ENCODE measurements around the gene PLD3. TPM values are rescaled to one million over a fixed set of nuclear protein-coding genes. Genes with fewer than 3 reads are reported as not detected.

The PLD3 gene
- polyA plus RNA-seq (2011; rRNA removed) = 395 and 559 TPM in 2 replicates
- 161 and 225 TPM in 2 replicates for polyA minus RNA-seq (2011; rRNA and poly(A)+ RNA removed)

- H3K27me3 ChIP-seq (ENCODE audit: control insufficient read depth, insufficient read depth, low read length) = no peaks in the 10 kb centered on the region
- no peak for TF ChIP-seq CTCF (IDR thresholded peaks at IDR 0.05; ENCODE audit: low read depth, low read length)
- H3K27ac ChIP-seq (ENCODE audit: low read depth, low read length) = peak within 1 kb of the TSS; percentile 3
- ChIA-PET POLR2A (interaction anchor here (0.8 to 1.1 kb wide), 8 partner anchors 9 to 117 kb away, joined by 3 to 9 read pairs (median 3); partner anchors contain the start of gene BLVRB), CTCF (interaction anchor here (0.7 to 1.5 kb wide), 3 partner anchors 43 to 208 kb away, joined by 3 to 9 read pairs (median 3); no protein-coding TSS in a partner anchor)
- H3K4me3 ChIP-seq (ENCODE audit: low read depth, low read length) = peak within 1 kb of the TSS; percentile 96
- H3K9me3 ChIP-seq (ENCODE audit: control insufficient read depth, insufficient read depth, low read length) = no peaks in the 10 kb centered on the region
- DNase-seq (ENCODE audit: low read depth, low spot score) = peak; percentile 99
Measured at GRCh38 chr19:40348125-40348913, at the start of gene PLD3, which contains the start of gene C19orf47. Gene PLD3 (plus strand): TSS chr19:40348695. CDS start chr19:40366484, 17,789 bp downstream. Gene C19orf47 (minus strand): TSS chr19:40348397. CDS start chr19:40341857, 6,540 bp downstream.

DNA sequence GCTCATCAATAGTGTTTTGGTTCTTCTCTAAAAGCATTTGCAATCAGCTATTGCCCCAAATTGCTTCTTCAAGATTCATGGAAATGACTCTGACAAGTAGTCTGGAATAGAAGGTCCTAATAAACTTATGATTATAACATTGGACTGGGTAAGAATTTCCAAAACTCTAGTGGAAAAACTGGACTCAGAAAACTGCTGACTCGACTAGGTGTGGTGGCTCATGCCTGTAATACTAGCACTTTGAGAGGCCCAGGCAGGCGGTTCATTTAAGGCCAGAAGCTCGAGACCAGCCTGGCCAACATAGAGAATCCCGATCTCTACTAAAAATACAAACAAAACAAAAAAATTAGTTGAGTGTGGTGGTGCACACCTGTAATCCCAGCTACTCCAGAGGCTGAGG is 47.8 kb upstream of the PLD3 start:
- no peak for TF ChIP-seq CTCF (IDR thresholded peaks at IDR 0.05; ENCODE audit: low read depth, low read length)
- CTCF ChIA-PET = interaction anchor here (1.1 kb wide), 1 partner anchor 16 kb away, joined by 3 read pairs; no protein-coding TSS in a partner anchor
- Histone ChIP-seq H3K27me3 (ENCODE audit: control insufficient read depth, insufficient read depth, low read length) (no peaks in the 10 kb centered on the region), H3K27ac (ENCODE audit: low read depth, low read length) (no peak overlapping the region), H3K9me3 (ENCODE audit: control insufficient read depth, insufficient read depth, low read length) (no peaks in the 10 kb centered on the region), H3K4me3 (ENCODE audit: low read depth, low read length) (no peak overlapping the region)
- POLR2A ChIA-PET = no interaction called here
- no peak for DNase-seq (ENCODE audit: low read depth, low spot score)

GRCh38 chr19:40302224-40303011 is 46.1 kb upstream of the PLD3 start:
- POLR2A ChIA-PET = no interaction called here
- Histone ChIP-seq H3K27me3 (ENCODE audit: control insufficient read depth, insufficient read depth, low read length) (no peaks in the 10 kb centered on the region), H3K27ac (ENCODE audit: low read depth, low read length) (no peak overlapping the region), H3K9me3 (ENCODE audit: control insufficient read depth, insufficient read depth, low read length) (no peaks in the 10 kb centered on the region), H3K4me3 (ENCODE audit: low read depth, low read length) (no peak overlapping the region)
- no peak for DNase-seq (ENCODE audit: low read depth, low spot score)
- CTCF ChIA-PET = no interaction called here
- TF ChIP-seq CTCF (IDR thresholded peaks at IDR 0.05; ENCODE audit: low read depth, low read length) = no peak

DNA sequence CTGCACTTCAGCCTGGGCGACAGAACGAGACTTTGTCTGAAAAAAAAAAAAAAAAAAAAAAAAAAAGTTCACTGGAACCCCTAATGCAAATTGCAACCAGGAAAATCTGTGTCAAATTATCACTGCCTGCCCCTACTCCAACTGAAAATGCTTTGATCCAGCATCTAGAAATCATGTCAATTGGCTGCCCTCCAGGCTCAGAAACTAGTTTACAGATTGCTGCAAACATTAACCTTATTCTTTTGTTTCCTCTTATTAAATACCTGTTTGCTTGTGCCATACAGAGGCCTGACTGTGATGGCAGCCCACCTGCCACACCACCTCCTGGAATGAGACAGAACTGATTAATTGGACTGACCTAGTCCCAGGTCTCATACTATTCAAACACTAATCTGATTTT is 44.7 kb upstream of the PLD3 start:
- POLR2A ChIA-PET = no interaction called here
- H3K4me3 ChIP-seq (ENCODE audit: low read depth, low read length) = no peak overlapping the region
- CTCF ChIA-PET = interaction anchor here (0.7 to 2.4 kb wide), 10 partner anchors 12 to 331 kb away, joined by 3 to 26 read pairs (median 6); no protein-coding TSS in a partner anchor
- H3K9me3 ChIP-seq (ENCODE audit: control insufficient read depth, insufficient read depth, low read length) = no peaks in the 10 kb centered on the region
- no peak for TF ChIP-seq CTCF (IDR thresholded peaks at IDR 0.05; ENCODE audit: low read depth, low read length)
- no peak for DNase-seq (ENCODE audit: low read depth, low spot score)
- H3K27ac ChIP-seq (ENCODE audit: low read depth, low read length) = no peak overlapping the region
- H3K27me3 ChIP-seq (ENCODE audit: control insufficient read depth, insufficient read depth, low read length) = no peaks in the 10 kb centered on the region
